Osteocyte (in vitro differentiated cells): ENCODE measurements around the gene KRTAP4-8. TPM values are rescaled to one million over a fixed set of nuclear protein-coding genes. Genes with fewer than 3 reads are reported as not detected.
"Not testable (repeated sequence)": the region's sequence is repeated elsewhere in the genome, so short reads cannot be mapped to it uniquely, and the experiment has no call there.

Experiments used
- DNase-seq: peaks from one replicate; pipeline ENCODE4 v3.0.0; 2021; ENCODE audit warnings: mixed read lengths; ENCODE audit not compliant: unreplicated experiment; ENCODE audit errors: extremely low spot score
- H3K27ac Mint-ChIP-seq: one replicate; pipeline ENCODE4 v1.8.0; 2021; ENCODE audit warnings: mild to moderate bottlenecking, mixed read lengths; ENCODE audit not compliant: unreplicated experiment
- H3K27me3 Mint-ChIP-seq: one replicate; pipeline ENCODE4 v1.8.0; 2021; ENCODE audit warnings: mixed read lengths; ENCODE audit not compliant: unreplicated experiment
- H3K36me3 Mint-ChIP-seq: one replicate; pipeline ENCODE4 v1.8.0; 2021; ENCODE audit warnings: mixed read lengths; ENCODE audit not compliant: unreplicated experiment
- H3K4me1 Mint-ChIP-seq: one replicate; pipeline ENCODE4 v1.8.0; 2021; ENCODE audit warnings: mixed read lengths; ENCODE audit not compliant: unreplicated experiment
- H3K4me3 Mint-ChIP-seq: one replicate; pipeline ENCODE4 v1.8.0; 2021; ENCODE audit warnings: mild to moderate bottlenecking, moderate library complexity, mixed read lengths; ENCODE audit not compliant: unreplicated experiment
- H3K9me3 Mint-ChIP-seq: one replicate; pipeline ENCODE4 v1.8.0; 2021; ENCODE audit warnings: mixed read lengths; ENCODE audit not compliant: unreplicated experiment
- total RNA-seq: library from RNA; stranded (reverse); gene quantifications from 2 replicates; pipeline ENCODE4 v1.2.1, GENCODE V29; 2021
- TF ChIP-seq, protein P1 (sequence below): fragments of 200-600 bp; sonication (generic); IDR thresholded peaks from 2 replicates; pipeline ENCODE4 v1.5.0; 2021; ENCODE audit warnings: antibody characterized with exemption, mild to moderate bottlenecking, moderate library complexity

KRTAP4-8 gene
- total RNA-seq, 1 donor from 2014 or later = not detected

DNA sequence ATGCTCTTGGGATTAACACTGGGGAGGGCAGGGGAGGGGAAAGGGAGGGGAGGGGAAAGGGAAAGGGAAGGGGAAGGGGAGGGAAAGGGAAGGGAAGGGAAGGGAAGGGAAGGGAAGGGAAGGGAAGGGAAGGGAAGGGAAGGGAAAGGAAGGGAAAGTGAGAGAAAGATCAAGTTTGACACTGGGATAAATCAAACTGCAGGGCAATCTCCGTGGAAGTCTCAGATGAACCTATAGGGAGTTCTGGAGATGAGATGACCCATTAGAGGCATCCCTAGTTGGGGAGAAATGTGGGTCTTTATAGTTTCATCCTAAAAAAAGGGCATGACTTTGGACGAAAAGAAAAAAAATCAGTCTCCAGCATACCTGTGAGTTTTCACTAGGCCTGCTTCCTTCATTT, 23.8 kb upstream of the KRTAP4-8 start:
- Mint-ChIP-seq H3K36me3 (no peaks in the 10 kb centered on the region), H3K27me3 (no peaks in the 10 kb centered on the region), H3K4me1 (peaks cover 42% of the 10 kb centered on the region), H3K27ac (no peak overlapping the region), H3K4me3 (no peak overlapping the region), H3K9me3 (peaks cover 3% of the 10 kb centered on the region)
- DNase-seq = no peak
- TF ChIP-seq, protein P1, sequence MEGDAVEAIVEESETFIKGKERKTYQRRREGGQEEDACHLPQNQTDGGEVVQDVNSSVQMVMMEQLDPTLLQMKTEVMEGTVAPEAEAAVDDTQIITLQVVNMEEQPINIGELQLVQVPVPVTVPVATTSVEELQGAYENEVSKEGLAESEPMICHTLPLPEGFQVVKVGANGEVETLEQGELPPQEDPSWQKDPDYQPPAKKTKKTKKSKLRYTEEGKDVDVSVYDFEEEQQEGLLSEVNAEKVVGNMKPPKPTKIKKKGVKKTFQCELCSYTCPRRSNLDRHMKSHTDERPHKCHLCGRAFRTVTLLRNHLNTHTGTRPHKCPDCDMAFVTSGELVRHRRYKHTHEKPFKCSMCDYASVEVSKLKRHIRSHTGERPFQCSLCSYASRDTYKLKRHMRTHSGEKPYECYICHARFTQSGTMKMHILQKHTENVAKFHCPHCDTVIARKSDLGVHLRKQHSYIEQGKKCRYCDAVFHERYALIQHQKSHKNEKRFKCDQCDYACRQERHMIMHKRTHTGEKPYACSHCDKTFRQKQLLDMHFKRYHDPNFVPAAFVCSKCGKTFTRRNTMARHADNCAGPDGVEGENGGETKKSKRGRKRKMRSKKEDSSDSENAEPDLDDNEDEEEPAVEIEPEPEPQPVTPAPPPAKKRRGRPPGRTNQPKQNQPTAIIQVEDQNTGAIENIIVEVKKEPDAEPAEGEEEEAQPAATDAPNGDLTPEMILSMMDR = no peak

DNA sequence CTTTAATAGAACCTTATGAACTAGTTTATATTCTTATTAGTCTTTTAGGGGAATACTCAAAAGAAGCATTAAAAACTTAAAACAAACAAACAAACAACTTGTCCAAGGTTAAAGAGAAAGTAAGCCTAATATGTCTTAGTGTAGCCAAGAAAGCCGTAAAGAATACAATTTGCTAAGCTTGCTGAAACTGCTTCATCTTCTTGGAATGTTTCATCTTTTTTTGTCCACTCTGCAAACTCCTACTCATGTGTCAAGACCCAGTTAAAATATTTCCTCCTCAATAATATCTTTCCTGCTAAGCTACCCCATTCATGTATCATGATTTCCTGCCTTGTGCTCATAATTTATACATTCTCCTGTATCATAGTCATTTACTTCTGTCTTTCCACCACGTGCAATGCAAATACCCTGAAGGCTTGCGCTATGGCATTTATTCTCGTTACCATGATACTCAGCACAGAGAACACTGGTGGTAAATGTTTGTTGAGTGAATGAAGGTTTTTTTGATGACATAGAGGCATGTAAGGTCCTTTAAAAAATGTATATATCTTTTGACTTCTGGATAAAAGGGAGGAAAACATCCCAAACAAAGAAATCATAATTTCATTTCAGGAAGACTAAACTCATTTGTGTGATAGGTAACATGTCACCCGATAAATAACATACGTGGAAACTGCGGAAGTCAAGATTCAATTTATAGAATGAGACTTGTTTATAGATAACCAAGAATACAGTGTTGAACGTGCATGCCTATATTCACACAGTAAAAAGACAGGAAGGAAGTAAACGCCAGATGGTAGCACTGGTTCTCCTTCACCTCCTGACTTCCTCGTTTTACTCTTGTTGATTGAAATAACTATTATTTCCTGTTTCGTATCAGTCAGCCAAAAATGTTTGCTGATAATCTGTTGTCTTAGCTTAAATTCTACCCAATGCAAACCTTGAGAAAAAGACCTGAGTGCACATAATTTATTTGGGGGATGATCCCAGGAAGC, 22.1 kb upstream of the KRTAP4-8 start:
- peak overlapping the region; percentile 11 for H3K27ac Mint-ChIP-seq
- not testable (repeated sequence) for H3K4me3 Mint-ChIP-seq, H3K36me3 Mint-ChIP-seq, H3K9me3 Mint-ChIP-seq, H3K27me3 Mint-ChIP-seq, DNase-seq
- peaks cover 40% of the 10 kb centered on the region for H3K4me1 Mint-ChIP-seq

DNA sequence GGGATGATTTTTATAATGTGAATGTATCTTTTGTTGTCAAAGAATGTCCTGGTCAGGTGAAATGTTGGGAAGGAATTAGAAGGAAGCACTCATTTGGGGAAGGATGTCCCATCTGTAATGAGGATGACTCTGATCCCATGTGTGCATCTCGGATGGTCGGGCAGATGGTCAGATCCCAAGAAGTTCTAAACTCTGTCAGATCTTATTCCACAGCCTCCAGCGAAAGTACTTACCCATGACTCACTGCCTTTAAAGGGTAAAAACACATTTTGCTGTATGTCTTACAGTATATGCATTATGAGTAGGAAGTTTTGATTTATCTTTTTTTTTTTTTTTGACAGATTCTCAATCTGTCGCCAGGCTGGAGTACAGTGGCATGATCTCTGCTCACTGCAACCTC, 20.8 kb upstream of the KRTAP4-8 start:
- H3K4me1 Mint-ChIP-seq = peaks cover 30% of the 10 kb centered on the region
- H3K4me3 Mint-ChIP-seq = no peak overlapping the region
- no peak for DNase-seq
- H3K9me3 Mint-ChIP-seq = no peaks in the 10 kb centered on the region
- no peaks in the 10 kb centered on the region for H3K36me3 Mint-ChIP-seq
- TF ChIP-seq, protein P1 = no peak
- H3K27me3 Mint-ChIP-seq = no peaks in the 10 kb centered on the region
- H3K27ac Mint-ChIP-seq = peak overlapping the region; percentile 69

DNA sequence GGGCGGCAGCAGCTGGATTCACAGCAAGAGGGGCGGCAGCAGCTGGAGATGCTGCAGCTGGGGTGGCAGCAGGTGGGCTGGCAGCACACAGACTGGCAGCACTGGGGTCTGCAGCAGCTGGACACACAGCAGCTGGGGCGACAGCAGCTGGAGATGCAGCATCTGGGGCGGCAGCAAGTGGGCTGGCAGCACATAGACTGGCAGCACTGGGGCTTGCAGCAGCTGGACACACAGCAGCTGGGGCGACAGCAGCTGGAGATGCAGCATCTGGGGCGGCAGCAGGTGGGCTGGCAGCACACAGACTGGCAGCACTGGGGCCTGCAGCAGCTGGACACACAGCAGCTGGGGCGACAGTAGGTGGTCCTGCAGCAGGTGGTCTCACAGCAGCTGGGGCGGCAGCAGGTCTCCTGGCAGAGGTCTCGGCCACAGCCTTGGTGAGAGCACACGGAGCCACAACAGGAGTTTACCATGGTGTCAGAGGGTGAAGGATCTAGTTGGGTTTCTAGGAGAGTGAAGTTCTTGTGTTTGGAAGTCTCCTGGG, 20.0 kb upstream of the KRTAP4-8 start, which contains the start of gene KRTAP4-11:
Gene KRTAP4-11, minus strand, starts transcription at position 528 of the 541 bp plus-strand sequence. Its CDS starts 58 bp downstream, at position 470.
- DNase-seq, H3K27me3 Mint-ChIP-seq, H3K36me3 Mint-ChIP-seq, H3K9me3 Mint-ChIP-seq, H3K4me3 Mint-ChIP-seq: not testable (repeated sequence)
- Mint-ChIP-seq H3K27ac (peak within 1 kb of the TSS; percentile 69), H3K4me1 (peaks cover 26% of the 10 kb centered on the region)

DNA sequence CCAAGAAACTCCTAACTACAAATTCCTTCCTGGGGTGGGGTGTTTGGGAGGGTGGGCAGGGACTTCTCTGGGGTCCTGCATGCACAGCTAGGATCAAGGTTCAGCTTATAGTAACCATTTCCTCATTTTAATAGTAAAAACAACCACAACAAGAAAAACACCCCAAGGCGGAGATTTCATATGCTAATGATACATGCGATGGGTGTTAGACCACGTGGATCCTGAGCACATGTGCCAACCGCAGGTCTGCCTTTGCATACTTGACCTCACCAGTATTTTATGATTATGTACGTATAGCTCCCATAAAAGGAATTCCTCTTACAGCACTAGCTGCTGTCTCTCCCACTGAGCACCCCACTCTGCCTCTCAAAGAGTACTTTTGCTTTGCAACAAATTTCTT, 18.4 kb upstream of the KRTAP4-8 start:
- peaks cover 7% of the 10 kb centered on the region for H3K9me3 Mint-ChIP-seq
- peaks cover 26% of the 10 kb centered on the region for H3K4me1 Mint-ChIP-seq
- no peak overlapping the region for H3K4me3 Mint-ChIP-seq
- TF ChIP-seq, protein P1 = no peak
- peaks cover 1% of the 10 kb centered on the region for H3K36me3 Mint-ChIP-seq
- DNase-seq = no peak
- H3K27ac Mint-ChIP-seq = no peak overlapping the region
- no peaks in the 10 kb centered on the region for H3K27me3 Mint-ChIP-seq
